SJSA1 (cell line): ENCODE results near the gene PPIE. TPM values are rescaled to one million over a fixed set of nuclear protein-coding genes. Genes with fewer than 3 reads are reported as not detected.

Experiments used
- DNase-seq, 2 experiments: peaks; one replicate each; pipeline ENCODE4 v3.0.0-alpha.2; 2015 to 2020; ENCODE audit warnings: low spot score in 2 of 2, low read depth in 1 of 2
- H3K27ac ChIP-seq: fragments of 250-450 bp; sonication (Bioruptor Pico); 2 replicates; pipeline ENCODE4 v1.5.1; 2020; ENCODE audit warnings: mild to moderate bottlenecking, moderate library complexity
- H3K27me3 ChIP-seq: fragments of 250-450 bp; sonication (Bioruptor Pico); replicated peaks from 2 replicates; pipeline ENCODE4 v1.5.1; 2020; ENCODE audit warnings: mild to moderate bottlenecking, moderate library complexity
- H3K36me3 ChIP-seq: fragments of 250-450 bp; sonication (Bioruptor Pico); 2 replicates; pipeline ENCODE4 v1.5.1; 2020; ENCODE audit warnings: mild to moderate bottlenecking
- H3K4me1 ChIP-seq: fragments of 250-450 bp; sonication (Bioruptor Pico); replicated peaks from 2 replicates; pipeline ENCODE4 v1.6.1; 2021; ENCODE audit warnings: mild to moderate bottlenecking
- H3K4me3 ChIP-seq: fragments of 250-450 bp; sonication (Bioruptor Pico); 2 replicates; pipeline ENCODE4 v1.5.1; 2020; ENCODE audit warnings: mild to moderate bottlenecking
- H3K9me3 ChIP-seq: fragments of 250-450 bp; sonication (Bioruptor Pico); replicated peaks from 2 replicates; pipeline ENCODE4 v1.5.1; 2020; ENCODE audit warnings: mild to moderate bottlenecking
- total RNA-seq: library from RNA; depleted of rRNA; stranded (reverse); fragments of >200 nt; shearing (Covaris generic); gene quantifications from 2 replicates; pipeline ENCODE4 v1.2.3, GENCODE V29; 2014

PPIE gene
- total RNA-seq, 1 experiment from 2014 or later = 48.7 TPM

- Histone ChIP-seq H3K36me3 (no peaks in the 10 kb centered on the region), H3K4me1 (no peaks in the 10 kb centered on the region), H3K9me3 (no peaks in the 10 kb centered on the region), H3K4me3 (no peak overlapping the region), H3K27ac (no peak overlapping the region), H3K27me3 (peaks cover 60% of the 10 kb centered on the region)
- DNase-seq = no peak
These were observed 9.7 kb upstream of the PPIE start for GRCh38 chr1:39729030-39729429.

GRCh38 chr1:39729842-39730241, 8.8 kb upstream of the PPIE start:
- Histone ChIP-seq H3K9me3 (no peaks in the 10 kb centered on the region), H3K36me3 (no peaks in the 10 kb centered on the region), H3K27ac (no peak overlapping the region), H3K4me1 (no peaks in the 10 kb centered on the region), H3K4me3 (no peak overlapping the region), H3K27me3 (peaks cover 54% of the 10 kb centered on the region)
- DNase-seq = no peak

- Histone ChIP-seq H3K27ac (no peak overlapping the region), H3K4me3 (no peak overlapping the region), H3K4me1 (no peaks in the 10 kb centered on the region), H3K36me3 (no peaks in the 10 kb centered on the region), H3K27me3 (peaks cover 28% of the 10 kb centered on the region), H3K9me3 (no peaks in the 10 kb centered on the region)
- DNase-seq = no peak
These were observed 6.0 kb upstream of the PPIE start for GRCh38 chr1:39732730-39733129.

- no peak overlapping the region for H3K27ac ChIP-seq
- H3K36me3 ChIP-seq = no peaks in the 10 kb centered on the region
- H3K4me3 ChIP-seq = no peak overlapping the region
- peaks cover 28% of the 10 kb centered on the region for H3K27me3 ChIP-seq
- no peaks in the 10 kb centered on the region for H3K4me1 ChIP-seq
- no peak for DNase-seq
- H3K9me3 ChIP-seq = no peaks in the 10 kb centered on the region
These were observed 5.5 kb upstream of the PPIE start for GRCh38 chr1:39733161-39733560.

- no peak for DNase-seq
- no peak overlapping the region for H3K27ac ChIP-seq
- peaks cover 6% of the 10 kb centered on the region for H3K36me3 ChIP-seq
- no peak overlapping the region for H3K4me3 ChIP-seq
- H3K9me3 ChIP-seq = no peaks in the 10 kb centered on the region
- peaks cover 13% of the 10 kb centered on the region; the same call in 1 of the 2 replicates for H3K27me3 ChIP-seq
- peaks cover 8% of the 10 kb centered on the region for H3K4me1 ChIP-seq
These were observed 3.0 kb upstream of the PPIE start for GRCh38 chr1:39735731-39736130.

GRCh38 chr1:39737546-39738169, 1.0 kb upstream of the PPIE start:
- no peak for DNase-seq
- Histone ChIP-seq H3K9me3 (no peaks in the 10 kb centered on the region), H3K27me3 (peaks cover 4% of the 10 kb centered on the region; the same call in 1 of the 2 replicates), H3K4me3 (no peak overlapping the region), H3K36me3 (peaks cover 23% of the 10 kb centered on the region), H3K4me1 (peaks cover 8% of the 10 kb centered on the region), H3K27ac (no peak overlapping the region)

GRCh38 chr1:39745016-39745670, 6.5 kb downstream of the PPIE start:
- no peak for DNase-seq
- Histone ChIP-seq H3K4me3 (no peak overlapping the region), H3K36me3 (peaks cover 89% of the 10 kb centered on the region), H3K27me3 (no peaks in the 10 kb centered on the region), H3K4me1 (no peaks in the 10 kb centered on the region), H3K27ac (no peak overlapping the region), H3K9me3 (no peaks in the 10 kb centered on the region)

- H3K4me1 ChIP-seq = no peaks in the 10 kb centered on the region
- peaks cover 91% of the 10 kb centered on the region for H3K36me3 ChIP-seq
- no peak overlapping the region for H3K4me3 ChIP-seq
- H3K9me3 ChIP-seq = no peaks in the 10 kb centered on the region
- DNase-seq = peak in 1 of 2 experiments; percentile 21
- no peaks in the 10 kb centered on the region for H3K27me3 ChIP-seq
- no peak overlapping the region for H3K27ac ChIP-seq
These were observed 12.9 kb downstream of the PPIE start for GRCh38 chr1:39751595-39751994.

GRCh38 chr1:39752703-39753102, 14.0 kb downstream of the PPIE start:
- no peak for DNase-seq
- H3K9me3 ChIP-seq = no peaks in the 10 kb centered on the region
- peaks cover 93% of the 10 kb centered on the region for H3K36me3 ChIP-seq
- no peaks in the 10 kb centered on the region for H3K27me3 ChIP-seq
- H3K4me3 ChIP-seq = no peak overlapping the region
- H3K4me1 ChIP-seq = no peaks in the 10 kb centered on the region
- H3K27ac ChIP-seq = no peak overlapping the region

- Histone ChIP-seq H3K36me3 (peaks cover 93% of the 10 kb centered on the region), H3K4me1 (no peaks in the 10 kb centered on the region), H3K27ac (no peak overlapping the region), H3K27me3 (no peaks in the 10 kb centered on the region), H3K4me3 (no peak overlapping the region), H3K9me3 (no peaks in the 10 kb centered on the region)
- no peak for DNase-seq
These were observed 14.7 kb downstream of the PPIE start for GRCh38 chr1:39753132-39754025.

- DNase-seq = no peak
- no peak overlapping the region for H3K4me3 ChIP-seq
- H3K27ac ChIP-seq = no peak overlapping the region
- H3K27me3 ChIP-seq = no peaks in the 10 kb centered on the region
- peaks cover 87% of the 10 kb centered on the region for H3K36me3 ChIP-seq
- no peaks in the 10 kb centered on the region for H3K4me1 ChIP-seq
- H3K9me3 ChIP-seq = no peaks in the 10 kb centered on the region
These were observed 15.4 kb downstream of the PPIE start for GRCh38 chr1:39754026-39754570.

- H3K4me3 ChIP-seq = no peak overlapping the region
- DNase-seq = no peak
- no peaks in the 10 kb centered on the region for H3K9me3 ChIP-seq
- H3K27ac ChIP-seq = no peak overlapping the region
- no peaks in the 10 kb centered on the region for H3K27me3 ChIP-seq
- no peaks in the 10 kb centered on the region for H3K4me1 ChIP-seq
- peaks cover 80% of the 10 kb centered on the region for H3K36me3 ChIP-seq
These were observed 16.3 kb downstream of the PPIE start for GRCh38 chr1:39754906-39755504.

- Histone ChIP-seq H3K9me3 (no peaks in the 10 kb centered on the region), H3K36me3 (peaks cover 69% of the 10 kb centered on the region), H3K27ac (no peak overlapping the region), H3K27me3 (no peaks in the 10 kb centered on the region), H3K4me1 (no peaks in the 10 kb centered on the region), H3K4me3 (no peak overlapping the region)
- DNase-seq = no peak
These were observed 17.4 kb downstream of the PPIE start for GRCh38 chr1:39755965-39756659.
